Mesothelial cell of epicardium (in vitro differentiated cells): ENCODE measurements around the gene HEPN1. TPM values are rescaled to one million over a fixed set of nuclear protein-coding genes. Genes with fewer than 3 reads are reported as not detected.

Experiments used
- DNase-seq, 2 experiments: peaks; one replicate each; pipeline ENCODE4 v3.0.0; 2021; ENCODE audit warnings: low spot score in 2 of 2; ENCODE audit not compliant: unreplicated experiment in 2 of 2
- H3K27ac Mint-ChIP-seq: 2 replicates; pipeline ENCODE4 v1.8.0; 2021; ENCODE audit warnings: mixed read lengths
- H3K27me3 Mint-ChIP-seq: 2 replicates; pipeline ENCODE4 v1.8.0; 2021; ENCODE audit warnings: low read depth, mixed read lengths
- H3K36me3 Mint-ChIP-seq: 2 replicates; pipeline ENCODE4 v1.8.0; 2021; ENCODE audit warnings: mixed read lengths
- H3K4me1 Mint-ChIP-seq: 2 replicates; pipeline ENCODE4 v1.8.0; 2021; ENCODE audit warnings: mixed read lengths
- H3K4me3 Mint-ChIP-seq: 2 replicates; pipeline ENCODE4 v1.8.0; 2021; ENCODE audit warnings: mild to moderate bottlenecking, moderate library complexity, mixed read lengths
- H3K9me3 Mint-ChIP-seq: 2 replicates; pipeline ENCODE4 v1.8.0; 2021; ENCODE audit warnings: mixed read lengths
- CTCF ChIP-seq: fragments of 200-600 bp; sonication (generic); IDR thresholded peaks from one replicate; pipeline ENCODE4 v1.5.0; 2021; ENCODE audit warnings: antibody characterized with exemption; ENCODE audit not compliant: unreplicated experiment
- total RNA-seq: library from RNA; stranded (reverse); gene quantifications from 3 replicates; pipeline ENCODE4 v1.2.1, GENCODE V29; 2021

Gene HEPN1
- total RNA-seq, 1 donor from 2014 or later: not detected

GRCh38 chr11:124916370-124916710 lies 2.7 kb upstream of the HEPN1 start:
- no peak for TF ChIP-seq CTCF
- Mint-ChIP-seq H3K9me3 (peaks cover 26% of the 10 kb centered on the region), H3K27ac (no peak overlapping the region), H3K27me3 (peaks cover 49% of the 10 kb centered on the region), H3K4me1 (no peaks in the 10 kb centered on the region), H3K4me3 (no peak overlapping the region), H3K36me3 (no peaks in the 10 kb centered on the region)
- no peak for DNase-seq

GRCh38 chr11:124917115-124917637 lies 1.9 kb upstream of the HEPN1 start:
- Mint-ChIP-seq H3K4me1 (no peaks in the 10 kb centered on the region), H3K27me3 (peaks cover 58% of the 10 kb centered on the region), H3K9me3 (peaks cover 19% of the 10 kb centered on the region), H3K36me3 (no peaks in the 10 kb centered on the region), H3K27ac (no peak overlapping the region), H3K4me3 (no peak overlapping the region)
- no peak for TF ChIP-seq CTCF
- DNase-seq: no peak

- Mint-ChIP-seq H3K4me1 (no peaks in the 10 kb centered on the region), H3K27ac (no peak overlapping the region), H3K27me3 (peaks cover 78% of the 10 kb centered on the region), H3K4me3 (no peak overlapping the region), H3K9me3 (peaks cover 7% of the 10 kb centered on the region), H3K36me3 (no peaks in the 10 kb centered on the region)
- no peak for DNase-seq
- TF ChIP-seq CTCF: no peak
These were observed 848 bp downstream of the HEPN1 start for GRCh38 chr11:124919898-124920297.

GRCh38 chr11:124920356-124920755 lies 1.3 kb downstream of the HEPN1 start:
- Mint-ChIP-seq H3K36me3 (no peaks in the 10 kb centered on the region), H3K4me3 (peak overlapping the region; percentile 55)

GRCh38 chr11:124920870-124921609 lies 2.0 kb downstream of the HEPN1 start:
- TF ChIP-seq CTCF: no peak
- H3K27me3 Mint-ChIP-seq: peaks cover 73% of the 10 kb centered on the region
- H3K4me1 Mint-ChIP-seq: no peaks in the 10 kb centered on the region
- H3K36me3 Mint-ChIP-seq: no peaks in the 10 kb centered on the region
- peak overlapping the region; percentile 55 for H3K4me3 Mint-ChIP-seq
- H3K9me3 Mint-ChIP-seq: no peaks in the 10 kb centered on the region
- peak; percentile 63 to 81 for DNase-seq
- peak overlapping the region; percentile 19 for H3K27ac Mint-ChIP-seq

More at GRCh38 chr11:124920356-124920755, 1.3 kb downstream of the HEPN1 start:
- no peak overlapping the region for H3K27ac Mint-ChIP-seq
- DNase-seq: no peak
- peaks cover 78% of the 10 kb centered on the region for H3K27me3 Mint-ChIP-seq
- peaks cover 3% of the 10 kb centered on the region for H3K9me3 Mint-ChIP-seq
- TF ChIP-seq CTCF: no peak
- no peaks in the 10 kb centered on the region for H3K4me1 Mint-ChIP-seq
